Measurements from ENCODE around the gene BLM.

DNA sequence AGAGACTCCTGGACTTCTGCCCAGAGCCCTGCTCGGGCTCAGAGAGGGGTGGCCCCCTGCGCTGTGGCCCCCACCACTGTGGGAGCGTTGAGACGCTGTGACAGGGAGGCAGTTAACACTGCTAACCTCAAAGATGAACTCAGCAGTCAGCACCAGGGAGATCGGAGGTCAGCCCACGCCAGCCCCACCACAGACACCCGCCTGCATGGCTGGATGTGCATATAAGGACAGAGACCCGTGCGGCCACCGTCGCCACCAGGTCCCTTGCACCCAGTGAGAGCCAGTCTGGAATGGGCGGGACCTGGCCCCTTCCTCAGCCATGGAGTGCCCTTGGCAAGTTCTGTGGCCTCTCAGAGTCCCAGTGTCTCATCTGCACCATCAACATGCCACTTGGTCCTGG lies 102.7 kb downstream of the BLM start:
- TF ChIP-seq POLR2AphosphoS5 (IDR thresholded peaks at IDR 0.05; ENCODE audit: low read depth, low read length) (no peak), TAF1 (IDR thresholded peaks at IDR 0.05; ENCODE audit: borderline replicate concordance, low read depth, low read length) (no peak)

Data from GM12892 (cell line).